Islet of Langerhans (tissue), 1 donor: Measurements from ENCODE around the gene GPX8.
A peak's percentile ranks its signal among the peaks of the same experiment; 100 is the strongest.

Source experiments
- FAIRE-seq: peaks from one replicate; lab custom pipeline; 2011; peaks lifted over from hg19 to GRCh38; lab: Jason Lieb, UNC

Gene GPX8

DNA sequence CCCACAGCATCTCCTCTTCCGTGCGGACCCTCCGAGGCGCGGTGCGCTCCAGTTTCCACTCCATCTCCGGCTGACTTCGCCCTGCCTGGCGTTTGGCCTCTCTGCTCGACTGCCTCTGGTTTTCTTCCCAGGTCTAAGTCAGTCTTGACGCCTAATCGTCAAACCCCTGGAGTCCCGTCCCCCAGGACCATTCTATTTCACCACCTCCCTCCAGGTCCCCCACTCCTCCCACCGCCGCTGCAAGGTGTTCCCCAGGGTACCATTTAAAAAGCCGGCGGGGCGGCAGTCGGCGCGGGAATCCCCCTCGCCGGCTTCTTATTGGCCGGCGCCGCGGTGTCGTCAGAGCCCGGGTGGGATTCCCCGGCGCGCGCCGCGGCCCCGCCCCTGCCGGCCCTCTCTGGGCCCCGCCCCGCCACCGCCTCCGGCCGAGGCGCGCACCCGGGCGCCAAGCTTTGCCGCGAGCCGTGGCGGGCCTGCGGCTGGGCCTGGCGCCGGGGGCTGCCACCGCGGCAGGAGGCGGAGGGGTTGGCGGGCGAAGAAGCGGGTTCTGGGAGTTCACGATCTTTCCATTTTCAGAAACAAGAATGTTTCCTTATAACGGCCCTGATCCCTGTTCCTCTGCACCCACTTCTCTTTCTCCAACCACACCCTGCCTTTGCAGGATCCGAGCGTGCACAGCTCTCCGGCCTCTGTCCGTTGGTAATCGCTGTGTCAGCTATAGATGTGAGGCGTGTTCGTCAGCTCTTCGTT, 13.1 kb downstream of the GPX8 start, which contains the start of gene CDC20B:
Gene CDC20B (minus strand): TSS at position 241 of the 750 bp plus-strand sequence. CDS start 177 bp downstream, at position 64.
- no peak for FAIRE-seq

DNA sequence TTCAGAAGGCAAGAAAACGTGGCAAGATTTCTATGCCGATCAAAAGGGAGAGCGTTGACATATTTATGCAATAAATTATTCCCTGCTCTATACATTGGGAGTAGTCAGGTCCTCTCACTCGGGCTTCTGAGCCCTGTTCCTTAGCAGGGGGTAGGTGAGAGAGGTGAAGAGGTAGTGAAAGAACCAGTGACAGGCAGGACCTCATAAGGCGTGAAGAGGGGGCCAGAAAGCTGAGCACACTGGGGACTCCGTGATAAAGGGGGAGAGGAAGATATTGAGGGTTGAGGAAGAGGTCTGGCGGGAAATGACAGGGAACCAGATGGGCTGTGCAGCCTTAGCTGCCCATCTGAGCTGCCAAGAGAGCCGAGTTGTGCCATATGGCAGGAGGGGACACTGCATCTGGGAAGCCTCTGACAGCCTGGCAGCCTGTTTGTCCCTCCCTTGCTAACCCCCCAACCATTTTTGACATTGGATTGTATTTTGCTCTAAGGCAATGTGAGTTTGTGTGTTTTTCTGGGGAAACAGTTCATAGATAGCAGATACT, 13.8 kb downstream of the GPX8 start:
- no peak for FAIRE-seq

DNA sequence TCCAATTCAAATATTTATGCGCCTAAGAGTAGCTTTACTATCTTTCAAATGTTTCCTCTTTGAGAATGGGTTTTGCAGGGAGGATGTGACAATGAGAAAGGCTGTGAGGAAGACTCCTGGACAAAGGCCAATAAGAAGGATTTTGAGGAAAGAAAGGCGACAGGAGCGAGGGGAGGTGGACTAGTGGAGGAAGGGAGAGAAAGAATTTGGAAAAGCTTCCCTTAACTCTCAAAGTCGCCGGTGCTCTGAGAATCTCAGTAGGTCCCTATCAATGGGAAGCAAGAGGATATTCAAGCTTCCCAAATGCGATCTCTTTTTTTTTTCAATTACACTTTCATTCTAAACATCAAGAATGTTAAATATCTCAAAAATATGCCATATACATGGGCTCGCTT, 15.8 kb downstream of the GPX8 start:
- FAIRE-seq = no peak

DNA sequence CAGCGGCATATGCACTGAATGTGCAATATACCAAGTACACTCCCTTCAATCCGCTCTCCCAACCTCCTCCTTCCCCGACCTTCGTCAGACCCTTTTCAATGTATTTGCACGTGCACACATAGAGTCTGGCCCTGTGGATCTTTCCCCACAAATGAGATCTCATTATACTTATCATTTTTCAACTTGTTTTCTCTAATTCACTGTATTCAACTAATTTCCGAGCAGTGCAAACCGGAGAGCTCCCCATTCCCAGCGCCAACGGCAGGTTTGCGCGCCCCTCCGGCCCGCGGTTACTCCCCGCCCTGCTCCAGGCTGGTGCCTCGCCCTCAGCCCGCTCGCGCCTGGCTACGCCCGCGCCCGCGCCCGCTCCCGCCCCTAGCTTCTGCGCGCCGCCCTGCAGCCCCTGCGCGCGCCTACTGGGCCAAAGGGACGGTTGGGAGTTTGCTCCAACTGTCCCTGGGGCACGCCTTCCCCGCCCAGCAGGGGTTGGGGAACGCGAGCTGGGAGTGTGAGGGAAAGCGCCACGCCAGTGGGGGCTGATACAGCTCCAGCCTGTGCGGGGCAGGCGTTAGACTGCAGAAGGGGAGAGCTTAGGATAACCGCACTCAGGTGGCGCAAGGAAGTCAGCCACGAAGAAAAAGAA, 16.3 kb downstream of the GPX8 start:
- no peak for FAIRE-seq

DNA sequence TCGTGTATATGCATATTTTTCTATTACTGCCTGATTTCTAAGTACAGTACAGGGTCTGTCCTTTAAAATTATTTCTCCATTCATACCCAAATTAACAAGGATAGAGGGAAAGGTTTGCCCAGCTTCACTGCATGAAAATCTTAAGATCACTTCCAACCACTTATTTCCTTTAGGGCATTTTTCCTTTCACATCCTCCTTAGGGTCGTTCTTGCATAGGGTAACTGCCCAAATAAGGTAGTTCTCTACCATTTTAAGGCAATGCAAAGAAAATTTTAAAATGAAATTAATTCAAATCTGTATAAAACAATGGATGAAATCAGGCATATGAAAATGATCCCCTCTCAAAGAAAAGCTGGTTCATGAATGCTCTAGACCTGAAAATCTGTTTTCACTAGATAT, 17.1 kb downstream of the GPX8 start:
- no peak for FAIRE-seq

DNA sequence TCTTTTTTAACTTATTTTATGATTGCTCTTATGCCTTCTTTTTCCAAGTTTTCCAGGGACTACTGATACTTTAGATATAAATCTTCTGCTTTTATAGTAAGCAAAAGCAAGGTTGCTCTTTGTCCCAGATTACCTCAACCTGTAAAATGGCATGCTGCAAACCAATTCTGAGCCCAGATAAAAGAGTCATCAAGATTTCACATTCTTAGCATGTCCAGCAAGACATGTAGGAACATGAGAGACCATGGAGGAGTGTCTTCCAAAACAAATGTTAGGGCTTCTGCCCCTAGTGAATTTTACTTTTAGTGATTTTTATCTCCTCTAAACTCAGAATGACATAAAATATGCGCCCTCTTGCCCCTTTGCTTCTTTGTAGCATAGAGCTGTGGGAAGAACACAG, 20.0 kb downstream of the GPX8 start:
- FAIRE-seq = no peak

DNA sequence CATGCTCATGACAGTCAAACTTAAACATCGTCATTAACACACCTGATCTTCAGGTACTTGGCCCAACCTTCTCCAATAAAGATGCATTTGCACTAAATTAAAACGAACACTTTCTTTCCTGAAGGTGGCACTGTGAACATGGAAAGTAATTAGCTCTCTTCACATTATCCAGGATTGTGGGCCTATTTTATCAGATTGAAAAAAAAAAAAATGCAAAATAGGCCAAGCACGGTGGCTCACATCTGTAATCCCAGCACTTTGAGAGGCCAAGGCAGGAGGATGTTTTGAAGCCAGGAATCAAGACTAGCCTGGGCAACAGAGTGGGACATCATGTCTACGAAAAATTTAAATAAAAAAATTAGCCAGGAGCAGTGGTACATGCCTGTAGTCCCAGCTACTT, 27.4 kb downstream of the GPX8 start:
- FAIRE-seq = no peak

DNA sequence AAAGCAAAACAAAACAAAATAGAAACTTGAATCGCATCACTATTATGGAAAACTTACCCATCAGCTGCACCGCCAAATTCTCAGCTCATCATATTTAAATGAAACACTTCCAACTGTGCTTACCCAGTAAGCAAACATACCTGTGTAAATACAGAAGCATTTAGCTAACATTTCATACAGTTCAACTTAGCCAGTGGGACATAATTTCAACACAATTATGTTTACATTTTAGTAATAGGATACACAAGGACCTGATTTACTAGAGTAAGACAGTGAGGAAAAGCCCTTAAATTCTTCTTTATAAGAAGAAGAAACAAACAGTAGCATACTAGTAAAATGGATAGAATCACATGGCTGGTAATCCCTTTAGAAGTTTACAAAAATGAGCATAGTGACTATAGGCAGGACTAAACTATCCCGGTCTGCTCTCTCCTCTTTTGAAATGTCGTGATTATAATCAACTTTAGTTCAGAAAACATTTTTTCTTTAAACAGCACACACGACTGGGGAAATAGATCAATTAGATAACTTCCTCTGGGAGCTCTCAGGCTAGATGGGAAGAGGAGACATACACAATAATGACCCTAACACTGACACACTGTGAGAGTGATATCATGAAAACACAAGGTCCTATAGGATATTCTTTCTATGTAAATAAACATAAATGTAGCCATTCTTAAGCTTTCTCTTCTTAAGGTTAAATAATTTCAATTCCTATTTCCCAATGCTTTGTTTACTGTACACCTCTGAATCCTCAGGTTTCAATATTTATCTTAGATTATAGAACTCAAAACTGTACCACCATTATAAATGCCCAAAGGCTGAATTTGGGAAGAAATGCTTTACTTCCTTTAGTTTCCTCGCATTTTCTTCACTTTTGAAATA, 28.9 kb downstream of the GPX8 start:
- no peak for FAIRE-seq

DNA sequence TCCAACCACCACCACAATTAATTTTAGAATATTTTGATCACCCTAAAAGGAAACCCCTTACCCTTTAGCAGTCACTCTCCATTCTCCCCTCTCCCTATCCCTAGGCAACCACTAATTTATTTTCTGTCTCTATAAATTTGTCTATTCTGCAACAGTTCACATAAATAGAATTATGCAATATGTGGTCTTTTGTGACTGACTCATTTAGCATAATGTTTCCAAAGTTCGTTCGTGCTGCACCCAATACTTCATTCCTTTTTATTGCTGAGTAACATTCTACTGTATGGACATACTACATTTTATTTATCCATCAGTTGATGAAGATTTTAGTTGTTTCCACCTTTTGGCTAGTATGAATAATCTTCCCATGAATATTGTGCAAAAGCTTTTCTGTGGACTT, 31.2 kb downstream of the GPX8 start:
- no peak for FAIRE-seq

DNA sequence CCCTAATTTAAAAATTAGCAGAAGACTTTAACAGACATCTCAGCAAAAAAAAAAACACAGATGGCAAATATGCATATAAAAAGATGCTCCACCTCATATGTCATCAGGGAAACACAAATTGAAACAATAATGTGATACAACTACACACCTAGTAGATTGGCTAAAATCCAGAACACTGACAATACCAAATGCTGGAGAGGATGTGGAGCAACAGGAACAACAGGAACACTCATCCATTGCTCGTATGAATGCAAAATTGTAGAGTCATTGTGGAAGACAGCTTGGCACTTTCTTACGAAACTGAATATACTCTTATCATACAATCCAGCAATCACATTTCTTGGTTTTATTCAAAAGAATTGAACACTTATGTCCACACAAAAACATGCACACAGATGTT, 45.0 kb downstream of the GPX8 start:
- FAIRE-seq = no peak

DNA sequence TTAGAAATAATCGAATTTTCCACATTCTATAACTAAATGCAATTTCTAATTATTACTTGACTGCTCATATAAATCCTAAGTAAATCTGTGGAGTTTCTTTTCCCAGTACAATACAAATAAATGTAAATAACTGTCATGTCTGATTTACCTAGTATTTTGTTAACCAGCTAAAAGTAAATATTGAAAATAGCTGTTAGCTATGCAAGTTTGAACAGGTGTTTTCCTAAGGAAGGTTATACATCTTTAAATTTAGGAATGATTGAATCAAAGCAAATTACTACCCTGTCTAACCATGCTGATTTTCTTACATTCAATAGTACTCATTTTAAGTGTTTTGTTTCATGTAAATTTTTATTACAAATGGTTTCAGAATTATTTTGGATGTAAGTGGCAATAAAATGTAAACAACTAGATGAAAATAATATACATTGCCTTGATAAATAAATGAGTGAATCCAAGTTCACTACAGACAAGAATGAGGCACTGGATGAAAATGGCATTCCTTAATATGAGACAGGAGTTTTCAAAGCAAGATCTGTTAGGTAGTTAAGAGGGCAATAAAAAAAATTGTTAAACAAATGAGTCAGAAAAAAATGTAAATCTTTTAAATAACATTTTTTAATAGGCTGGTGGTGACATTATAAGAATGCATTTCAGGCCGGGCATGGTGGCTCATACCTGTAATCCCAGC, 51.4 kb downstream of the GPX8 start:
- FAIRE-seq = peak; percentile 41
